Tibial nerve (tissue), 4 donors: ENCODE measurements around the gene FBXO44. TPM values are rescaled to one million over a fixed set of nuclear protein-coding genes. Genes with fewer than 3 reads are reported as not detected.

Source experiments
- DNase-seq, 2 donors: peaks; one replicate each; pipeline ENCODE4 v3.0.0-alpha.2; 2019; ENCODE audit warnings: low spot score in 2 of 2
- H3K27ac ChIP-seq, 4 donors: fragments of 200-600 bp; sonication (generic) in 3 of 4; one replicate each; pipeline ENCODE4 v1.5.1; 2017 to 2019; ENCODE audit warnings: mild to moderate bottlenecking in 1 of 4
- H3K27me3 ChIP-seq, 2 donors: fragments of 200-600 bp; sonication (generic) in 1 of 2; one replicate each; pipeline versions ENCODE4 v1.5.1 to v1.6.0; 2017 to 2019
- H3K36me3 ChIP-seq, 3 donors: fragments of 200-600 bp; sonication (generic); one replicate each; pipeline ENCODE4 v1.5.1; 2018 to 2019
- H3K4me1 ChIP-seq, 4 donors: fragments of 200-600 bp; sonication (generic) in 3 of 4; one replicate each; pipeline ENCODE4 v1.5.1; 2017 to 2019
- H3K4me3 ChIP-seq, 4 donors: fragments of 200-600 bp; sonication (generic) in 3 of 4; one replicate each; pipeline ENCODE4 v1.5.1; 2017 to 2019; ENCODE audit warnings: mild to moderate bottlenecking in 1 of 4, moderate library complexity in 1 of 4
- H3K9me3 ChIP-seq, 4 donors: fragments of 200-600 bp; sonication (generic) in 3 of 4; one replicate each; pipeline ENCODE4 v1.5.1; 2017 to 2019
- CTCF ChIP-seq, 5 experiments: fragments of 200-600 bp in 3 of 5; fragments of 450-650 bp in 2 of 5; sonication (generic) in 3 of 5; IDR thresholded peaks; one replicate each; pipeline ENCODE4 v1.5.1; 2016 to 2019; ENCODE audit warnings: antibody characterized with exemption in 5 of 5, mild to moderate bottlenecking in 3 of 5, moderate library complexity in 2 of 5
- EP300 ChIP-seq, 2 donors: sonication (generic); formaldehyde crosslinking; IDR thresholded peaks; one replicate each; pipeline ENCODE4 v1.6.1; 2017; ENCODE audit warnings: antibody characterized with exemption in 2 of 2, mild to moderate bottlenecking in 1 of 2
- POLR2A ChIP-seq, 2 donors: fragments of 450-650 bp; IDR thresholded peaks; one replicate each; pipeline ENCODE4 v1.6.1; 2017; ENCODE audit warnings: antibody characterized with exemption in 2 of 2, mild to moderate bottlenecking in 2 of 2, moderate library complexity in 2 of 2
- WGBS, 2 donors: methylation state at CpG; one replicate each; pipeline ENCODE4 v1.1.5; 2018; 5-methylcytosine and 5-hydroxymethylcytosine counted together
- total RNA-seq, 4 donors: library from RNA; depleted of rRNA; stranded (reverse); fragments of >200 nt; gene quantifications; one replicate each; pipeline ENCODE4 v1.1.0, GENCODE V29; 2016

Gene FBXO44
- total RNA-seq, 4 donors from 2014 or later = 24.1 to 59.4 (median 35.7) TPM

GRCh38 chr1:11678442-11678841, 23.8 kb downstream of the FBXO44 start:
- Histone ChIP-seq H3K36me3 (peaks cover 2 to 45% (median 13%) of the 10 kb centered on the region in 3 donors), H3K4me1 (peaks cover 0 to 28% (median 4%) of the 10 kb centered on the region in 4 donors), H3K27me3 (no peaks in the 10 kb centered on the region), H3K4me3 (no peak overlapping the region), H3K9me3 (no peaks in the 10 kb centered on the region), H3K27ac (no peak overlapping the region)
- no peak for DNase-seq
- 95 to 97% methylated on average over 2 of the region's 2 CpGs for WGBS, 2 donors
- TF ChIP-seq EP300 (IDR thresholded peaks at IDR 0.05) (no peak), CTCF (IDR thresholded peaks at IDR 0.05) (no peak), POLR2A (IDR thresholded peaks at IDR 0.05) (no peak)

- Histone ChIP-seq H3K27ac (peak overlapping the region; percentile 58 to 95 (median 86)), H3K9me3 (no peaks in the 10 kb centered on the region), H3K4me1 (peaks cover 0 to 28% (median 4%) of the 10 kb centered on the region in 4 donors), H3K36me3 (peaks cover 0 to 25% (median 6%) of the 10 kb centered on the region in 3 donors), H3K27me3 (no peaks in the 10 kb centered on the region), H3K4me3 (peak overlapping the region; percentile 61 to 97 (median 82))
- TF ChIP-seq EP300 (IDR thresholded peaks at IDR 0.05) (no peak), POLR2A (IDR thresholded peaks at IDR 0.05) (no peak), CTCF (IDR thresholded peaks at IDR 0.05) (no peak)
- no peak for DNase-seq
- WGBS, 2 donors = 12 to 19% methylated on average over 16 to 52 of the region's 65 CpGs
Observed at GRCh38 chr1:11680270-11681070, 25.8 kb downstream of the FBXO44 start.

GRCh38 chr1:11681071-11681771, 26.5 kb downstream of the FBXO44 start, which contains the start of gene MAD2L2:
MAD2L2 (minus strand) TSS chr1:11681148; CDS start chr1:11680601, 547 bp downstream.
- H3K27me3 ChIP-seq = no peaks in the 10 kb centered on the region
- WGBS, 2 donors = 0% methylated on average over 31 to 35 of the region's 71 CpGs
- H3K27ac ChIP-seq = peak within 1 kb of the TSS; percentile 58 to 95 (median 86)
- H3K4me1 ChIP-seq = peaks cover 0 to 28% (median 4%) of the 10 kb centered on the region in 4 donors
- H3K36me3 ChIP-seq = peaks cover 0 to 17% (median under 1%) of the 10 kb centered on the region in 3 donors
- H3K9me3 ChIP-seq = no peaks in the 10 kb centered on the region
- TF ChIP-seq CTCF (IDR thresholded peaks at IDR 0.05) = no peak
- peak; percentile 18 to 61 for TF ChIP-seq POLR2A (IDR thresholded peaks at IDR 0.05)
- TF ChIP-seq EP300 (IDR thresholded peaks at IDR 0.05) = peak in 1 of 2 donors; percentile 81
- H3K4me3 ChIP-seq = peak within 1 kb of the TSS; percentile 61 to 97 (median 82)
- DNase-seq = peak; percentile 73 to 75

GRCh38 chr1:11682287-11682771, 27.7 kb downstream of the FBXO44 start:
- no peak for DNase-seq
- peaks cover 0 to 6% (median 0%) of the 10 kb centered on the region in 3 donors for H3K36me3 ChIP-seq
- H3K4me3 ChIP-seq = no peak overlapping the region
- no peaks in the 10 kb centered on the region for H3K27me3 ChIP-seq
- peaks cover 0 to 28% (median 4%) of the 10 kb centered on the region in 4 donors for H3K4me1 ChIP-seq
- no peaks in the 10 kb centered on the region for H3K9me3 ChIP-seq
- 36 to 42% methylated on average over 7 of the region's 7 CpGs for WGBS, 2 donors
- peak overlapping the region in 2 of 4 donors; percentile 88 to 95 for H3K27ac ChIP-seq
- TF ChIP-seq POLR2A (IDR thresholded peaks at IDR 0.05) (no peak), EP300 (IDR thresholded peaks at IDR 0.05) (no peak), CTCF (IDR thresholded peaks at IDR 0.05) (no peak)
